ENCODE results near the gene ATP8A2. TPM values are rescaled to one million over a fixed set of nuclear protein-coding genes. Genes with fewer than 3 reads are reported as not detected.

Gene ATP8A2
- total RNA-seq, 1 donor from 2014 or later: 1.3 TPM

- Histone ChIP-seq H3K27me3 (ENCODE audit: insufficient read depth, low read length) (no peaks in the 10 kb centered on the region), H3K9ac (ENCODE audit: low read length) (no peak overlapping the region), H2AFZ (ENCODE audit: low read depth, low read length) (no peak overlapping the region), H3K36me3 (ENCODE audit: insufficient read depth, low read length) (no peaks in the 10 kb centered on the region), H3K4me1 (ENCODE audit: insufficient read depth, low read length) (peaks cover 11% of the 10 kb centered on the region), H3K27ac (ENCODE audit: low read depth, low read length) (no peak overlapping the region), H4K20me1 (ENCODE audit: insufficient read depth, low read length) (no peaks in the 10 kb centered on the region), H3K79me2 (ENCODE audit: insufficient read depth, low read length) (no peaks in the 10 kb centered on the region), H3K9me3 (ENCODE audit: insufficient read depth, low read depth, low read length) (no peaks in the 10 kb centered on the region), H3K4me3 (ENCODE audit: insufficient read depth, low read depth, low read length) (no peak overlapping the region), H3K4me2 (ENCODE audit: low read length) (no peak overlapping the region)
- DNase-seq (ENCODE audit: low read depth) (peak; percentile 26), FAIRE-seq (no peak)
- Mint-ChIP-seq H3K36me3 (ENCODE audit: low read depth, unreplicated experiment) (peaks cover 2% of the 10 kb centered on the region), H3K27me3 (ENCODE audit: low read depth, unreplicated experiment) (peaks cover 16% of the 10 kb centered on the region), H3K4me3 (ENCODE audit: unreplicated experiment) (no peak overlapping the region), H3K9me3 (ENCODE audit: unreplicated experiment) (peaks cover 7% of the 10 kb centered on the region), H3K27ac (ENCODE audit: unreplicated experiment) (no peak overlapping the region), H3K4me1 (ENCODE audit: low read depth, unreplicated experiment) (peaks cover 26% of the 10 kb centered on the region)
- no peak for TF ChIP-seq EZH2 (IDR thresholded peaks at IDR 0.05; ENCODE audit: insufficient read depth, low read length)
- TF ChIP-seq CTCF (IDR thresholded peaks at IDR 0.05; ENCODE audit: insufficient read depth, low read depth, low read length): no peak
Observed at GRCh38 chr13:25768838-25769237, 397.1 kb downstream of the ATP8A2 start.

- Histone ChIP-seq H3K4me2 (ENCODE audit: low read length) (no peak overlapping the region), H4K20me1 (ENCODE audit: insufficient read depth, low read length) (no peaks in the 10 kb centered on the region), H3K9me3 (ENCODE audit: insufficient read depth, low read depth, low read length) (no peaks in the 10 kb centered on the region), H3K4me1 (ENCODE audit: insufficient read depth, low read length) (peaks cover 11% of the 10 kb centered on the region), H2AFZ (ENCODE audit: low read depth, low read length) (no peak overlapping the region), H3K9ac (ENCODE audit: low read length) (no peak overlapping the region), H3K79me2 (ENCODE audit: insufficient read depth, low read length) (no peaks in the 10 kb centered on the region), H3K27ac (ENCODE audit: low read depth, low read length) (no peak overlapping the region), H3K4me3 (ENCODE audit: insufficient read depth, low read depth, low read length) (no peak overlapping the region), H3K36me3 (ENCODE audit: insufficient read depth, low read length) (no peaks in the 10 kb centered on the region), H3K27me3 (ENCODE audit: insufficient read depth, low read length) (no peaks in the 10 kb centered on the region)
- H3K27ac Mint-ChIP-seq (ENCODE audit: unreplicated experiment): peak overlapping the region; percentile 79
- peaks cover 2% of the 10 kb centered on the region for H3K36me3 Mint-ChIP-seq (ENCODE audit: low read depth, unreplicated experiment)
- peaks cover 27% of the 10 kb centered on the region for H3K4me1 Mint-ChIP-seq (ENCODE audit: low read depth, unreplicated experiment)
- no peak for FAIRE-seq
- no peak overlapping the region for H3K4me3 Mint-ChIP-seq (ENCODE audit: unreplicated experiment)
- H3K9me3 Mint-ChIP-seq (ENCODE audit: unreplicated experiment): peaks cover 10% of the 10 kb centered on the region
- TF ChIP-seq CTCF (IDR thresholded peaks at IDR 0.05; ENCODE audit: insufficient read depth, low read depth, low read length) (no peak), EZH2 (IDR thresholded peaks at IDR 0.05; ENCODE audit: insufficient read depth, low read length) (no peak)
- H3K27me3 Mint-ChIP-seq (ENCODE audit: low read depth, unreplicated experiment): peaks cover 10% of the 10 kb centered on the region
- no peak for DNase-seq (ENCODE audit: low read depth)
Observed at GRCh38 chr13:25770601-25771000, 398.8 kb downstream of the ATP8A2 start.

GRCh38 chr13:25771202-25771601 is 399.4 kb downstream of the ATP8A2 start:
- FAIRE-seq (no peak), DNase-seq (ENCODE audit: low read depth) (peak; percentile 33)
- Histone ChIP-seq H3K4me3 (ENCODE audit: insufficient read depth, low read depth, low read length) (no peak overlapping the region), H4K20me1 (ENCODE audit: insufficient read depth, low read length) (no peaks in the 10 kb centered on the region), H3K9ac (ENCODE audit: low read length) (peak overlapping the region; percentile 62), H3K79me2 (ENCODE audit: insufficient read depth, low read length) (no peaks in the 10 kb centered on the region), H3K27me3 (ENCODE audit: insufficient read depth, low read length) (no peaks in the 10 kb centered on the region), H2AFZ (ENCODE audit: low read depth, low read length) (no peak overlapping the region), H3K36me3 (ENCODE audit: insufficient read depth, low read length) (no peaks in the 10 kb centered on the region), H3K27ac (ENCODE audit: low read depth, low read length) (peak overlapping the region; percentile 70), H3K4me1 (ENCODE audit: insufficient read depth, low read length) (peaks cover 11% of the 10 kb centered on the region), H3K4me2 (ENCODE audit: low read length) (peak overlapping the region; percentile 72), H3K9me3 (ENCODE audit: insufficient read depth, low read depth, low read length) (no peaks in the 10 kb centered on the region)
- TF ChIP-seq EZH2 (IDR thresholded peaks at IDR 0.05; ENCODE audit: insufficient read depth, low read length): no peak
- TF ChIP-seq CTCF (IDR thresholded peaks at IDR 0.05; ENCODE audit: insufficient read depth, low read depth, low read length): no peak
- Mint-ChIP-seq H3K4me3 (ENCODE audit: unreplicated experiment) (no peak overlapping the region), H3K27ac (ENCODE audit: unreplicated experiment) (peak overlapping the region; percentile 79), H3K9me3 (ENCODE audit: unreplicated experiment) (peaks cover 10% of the 10 kb centered on the region), H3K4me1 (ENCODE audit: low read depth, unreplicated experiment) (peaks cover 27% of the 10 kb centered on the region), H3K36me3 (ENCODE audit: low read depth, unreplicated experiment) (peaks cover 2% of the 10 kb centered on the region), H3K27me3 (ENCODE audit: low read depth, unreplicated experiment) (peaks cover 7% of the 10 kb centered on the region)

All from astrocyte (in vitro differentiated cells and primary cell).